Lower leg skin (tissue), 3 donors: ENCODE data around the gene TLR6.

ENCODE experiments used
- CTCF ChIP-seq, 3 donors: fragments of 450-650 bp; IDR thresholded peaks; one replicate each; pipeline ENCODE4 v1.5.1; 2016; ENCODE audit warnings: antibody characterized with exemption in 3 of 3, mild to moderate bottlenecking in 3 of 3, moderate library complexity in 2 of 3
- POLR2A ChIP-seq, 2 donors: fragments of 450-650 bp; IDR thresholded peaks; one replicate each; pipeline ENCODE4 v1.6.1; 2016 to 2017; ENCODE audit warnings: antibody characterized with exemption in 2 of 2, mild to moderate bottlenecking in 1 of 2, moderate library complexity in 1 of 2

- no peak for TF ChIP-seq CTCF (IDR thresholded peaks at IDR 0.05)
- TF ChIP-seq POLR2A (IDR thresholded peaks at IDR 0.05), result no peak
These were observed 1.2 kb downstream of the TLR6 start for GRCh38 chr4:38855466-38855865.
